Fibroblast of the conjunctiva (primary cell): Measurements from ENCODE around the gene SMIM27.
"Not testable (repeated sequence)": the region's sequence is repeated elsewhere in the genome, so short reads cannot be mapped to it uniquely, and the experiment has no call there.

Experiments used
- DNase-seq: peaks from one replicate; pipeline ENCODE4 v3.0.0-alpha.2; 2010; ENCODE audit warnings: low read depth

SMIM27 gene

GRCh38 chr9:32599021-32599420 is 46.9 kb downstream of the SMIM27 start:
- not testable (repeated sequence) for DNase-seq
